Adipocyte (in vitro differentiated cells): Measurements from ENCODE around the gene CDK6.

Source experiments
- DNase-seq: peaks from one replicate; pipeline ENCODE4 v3.0.0-alpha.2; 2015; ENCODE audit warnings: low read depth
- H3K27me3 ChIP-seq: replicated peaks from 2 replicates; pipeline ENCODE4 v1.7.0; 2013; ENCODE audit warnings: mild to moderate bottlenecking, low read length, moderate library complexity; ENCODE audit not compliant: control insufficient read depth, insufficient read depth
- H3K36me3 ChIP-seq: 2 replicates; pipeline ENCODE4 v1.7.0; 2013; ENCODE audit warnings: low read length, mild to moderate bottlenecking, moderate library complexity; ENCODE audit not compliant: control insufficient read depth, insufficient read depth, severe bottlenecking
- H3K4me1 ChIP-seq: 2 replicates; pipeline ENCODE4 v1.7.0; 2013; ENCODE audit warnings: mild to moderate bottlenecking, low read length, moderate library complexity; ENCODE audit not compliant: control insufficient read depth, insufficient read depth
- H3K4me3 ChIP-seq: 2 replicates; pipeline ENCODE4 v1.7.0; 2013; ENCODE audit warnings: mild to moderate bottlenecking, low read length, moderate library complexity
- H3K9ac ChIP-seq: 2 replicates; pipeline ENCODE4 v1.7.0; 2013; ENCODE audit warnings: mild to moderate bottlenecking, low read length, moderate library complexity
- H3K9me3 ChIP-seq: 2 replicates; pipeline ENCODE4 v1.7.0; 2013; ENCODE audit warnings: mild to moderate bottlenecking, low read length, moderate library complexity; ENCODE audit not compliant: control insufficient read depth

CDK6 gene

DNA sequence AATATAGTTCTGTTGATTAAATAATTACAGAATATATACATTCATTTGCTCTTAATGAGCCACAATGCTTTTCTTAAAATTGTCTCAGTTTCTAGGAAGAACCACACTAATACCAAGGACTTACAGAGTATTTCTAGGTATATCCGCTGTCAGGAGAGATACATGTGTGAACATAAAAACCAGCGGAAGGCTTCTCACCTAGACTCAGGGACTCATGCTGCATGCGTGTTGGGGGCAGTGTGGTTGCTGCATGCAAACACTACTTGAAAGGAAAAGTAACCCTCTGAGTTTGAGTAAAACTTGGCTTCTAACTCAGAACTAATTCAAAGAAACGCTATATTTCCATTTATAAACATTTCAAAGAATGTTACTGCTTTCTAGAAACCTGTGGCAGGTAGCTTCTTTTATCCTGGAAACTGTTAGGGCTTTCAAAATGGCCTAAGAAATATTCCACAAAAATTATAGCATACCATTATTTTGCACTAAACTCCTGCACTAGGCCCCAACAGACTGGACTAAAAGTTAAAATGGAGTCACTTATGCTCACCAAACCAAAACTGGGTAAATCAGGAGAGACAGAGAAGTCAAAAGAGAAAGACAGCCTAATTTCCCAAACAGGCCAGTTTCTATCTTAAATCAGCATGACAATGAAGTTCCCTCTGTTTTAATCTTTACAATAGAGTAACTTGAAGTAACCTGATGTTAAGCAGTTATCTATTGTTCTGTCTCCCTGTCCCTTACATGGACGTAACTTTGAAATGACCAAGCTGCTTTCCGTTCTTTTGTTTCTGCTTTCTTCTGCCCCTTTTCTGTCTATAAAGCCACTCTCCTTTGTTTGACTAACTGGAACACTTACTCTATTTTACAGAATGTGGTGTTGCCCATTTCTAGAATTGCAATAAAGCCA lies 151.0 kb downstream of the CDK6 start:
- no peaks in the 10 kb centered on the region for H3K36me3 ChIP-seq
- H3K4me3 ChIP-seq: no peak overlapping the region
- H3K4me1 ChIP-seq: peaks cover 31% of the 10 kb centered on the region
- H3K27me3 ChIP-seq: no peaks in the 10 kb centered on the region
- DNase-seq: no peak
- no peak overlapping the region for H3K9ac ChIP-seq
- H3K9me3 ChIP-seq: no peaks in the 10 kb centered on the region

DNA sequence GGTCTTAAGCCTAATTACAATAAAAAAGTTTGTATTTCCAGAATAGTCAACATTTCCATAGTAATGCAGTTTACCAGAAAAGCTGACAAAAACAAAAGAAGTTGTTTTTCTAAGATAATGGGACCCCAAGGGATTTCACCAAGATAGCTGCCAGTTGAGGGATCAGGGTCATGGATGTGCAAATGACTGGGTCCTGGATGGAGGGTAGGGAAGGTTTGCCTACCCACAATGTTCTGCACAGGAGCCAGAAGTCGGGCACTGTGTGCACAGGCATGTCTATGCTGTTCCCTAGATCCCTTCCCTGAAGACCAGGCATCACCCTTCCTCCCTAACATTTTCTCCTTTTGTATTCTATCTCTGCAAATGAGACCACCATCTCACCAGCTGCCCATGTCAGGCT lies 152.1 kb downstream of the CDK6 start:
- H3K9me3 ChIP-seq: no peaks in the 10 kb centered on the region
- H3K9ac ChIP-seq: no peak overlapping the region
- DNase-seq: no peak
- H3K4me3 ChIP-seq: no peak overlapping the region
- H3K27me3 ChIP-seq: no peaks in the 10 kb centered on the region
- no peaks in the 10 kb centered on the region for H3K36me3 ChIP-seq
- H3K4me1 ChIP-seq: peaks cover 31% of the 10 kb centered on the region

DNA sequence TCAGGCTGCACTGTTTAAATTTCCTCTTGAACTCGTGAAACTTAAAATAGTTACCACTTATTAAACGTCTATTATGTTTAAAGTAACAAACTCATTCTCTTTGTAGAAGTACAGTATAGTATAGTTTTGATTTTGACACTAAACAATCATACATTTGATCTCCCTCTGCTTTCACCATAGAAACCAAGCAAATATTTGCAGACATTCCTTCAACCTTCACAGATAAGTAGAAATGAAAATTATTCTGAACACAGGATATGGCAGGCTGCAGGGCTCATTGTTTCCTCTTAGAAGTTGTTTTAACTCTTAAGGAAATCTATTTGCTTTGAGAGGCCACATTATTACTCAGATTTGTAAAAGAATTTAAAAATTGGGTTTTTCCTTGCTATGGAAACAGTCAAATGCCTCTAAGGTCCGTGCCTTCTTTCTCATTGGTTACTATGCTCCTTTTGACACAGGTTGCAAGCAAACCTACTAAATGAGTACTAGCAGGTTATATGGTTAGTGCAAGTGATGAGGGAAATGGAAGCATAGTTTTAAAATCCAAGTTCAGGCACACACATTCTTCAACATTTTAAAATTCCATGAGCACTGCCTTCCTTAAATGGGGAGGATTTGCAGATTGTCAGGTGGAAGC lies 153.4 kb downstream of the CDK6 start:
- Histone ChIP-seq H3K9ac (peak overlapping the region; percentile 46), H3K36me3 (no peaks in the 10 kb centered on the region), H3K4me3 (no peak overlapping the region), H3K9me3 (no peaks in the 10 kb centered on the region), H3K27me3 (no peaks in the 10 kb centered on the region), H3K4me1 (peaks cover 31% of the 10 kb centered on the region)
- peak; percentile 53 for DNase-seq

DNA sequence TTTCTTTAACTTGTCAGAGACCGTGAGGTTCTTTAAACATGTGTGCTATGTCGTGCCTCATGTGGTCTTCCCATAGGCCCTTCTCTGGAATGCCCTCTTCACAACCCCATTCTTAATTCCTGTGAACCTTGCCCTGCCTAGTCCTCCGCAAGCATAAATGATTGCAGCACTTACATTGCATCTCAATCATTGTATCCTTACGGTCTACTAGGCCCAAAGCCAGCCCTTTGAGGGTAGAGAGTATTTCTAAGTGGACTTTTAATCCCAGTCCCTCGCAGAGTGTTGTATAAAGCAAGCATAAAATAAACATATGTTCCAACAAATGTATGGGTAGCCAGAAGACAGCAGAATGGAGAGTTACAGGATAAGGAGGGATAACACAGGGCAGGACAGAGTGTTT lies 154.0 kb downstream of the CDK6 start:
- peak overlapping the region; percentile 52 for H3K9ac ChIP-seq
- H3K36me3 ChIP-seq: no peaks in the 10 kb centered on the region
- no peak overlapping the region for H3K4me3 ChIP-seq
- peak; percentile 25 for DNase-seq
- H3K4me1 ChIP-seq: peaks cover 31% of the 10 kb centered on the region
- no peaks in the 10 kb centered on the region for H3K27me3 ChIP-seq
- H3K9me3 ChIP-seq: no peaks in the 10 kb centered on the region

DNA sequence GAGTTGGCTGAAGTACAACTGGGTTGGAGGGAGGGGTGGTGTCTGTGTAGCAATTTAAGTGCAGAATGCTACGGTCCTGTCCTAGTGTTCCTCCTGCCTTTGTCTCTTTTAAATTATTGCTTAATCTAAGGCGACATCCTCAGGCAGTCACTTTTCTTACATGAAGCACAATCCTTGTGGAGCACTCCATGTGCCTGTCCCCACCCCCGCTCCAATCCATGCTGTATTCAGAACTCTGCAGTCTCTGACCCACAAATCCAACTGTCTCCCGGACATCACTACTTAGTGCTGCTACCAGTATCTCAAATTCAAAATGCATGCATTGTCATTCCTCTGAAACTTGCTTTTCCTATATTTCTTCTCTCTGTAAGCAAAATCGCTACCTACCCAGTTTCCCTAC lies 154.7 kb downstream of the CDK6 start:
- H3K9ac ChIP-seq: peak overlapping the region; percentile 52
- peaks cover 31% of the 10 kb centered on the region for H3K4me1 ChIP-seq
- DNase-seq: no peak
- no peak overlapping the region for H3K4me3 ChIP-seq
- H3K36me3 ChIP-seq: no peaks in the 10 kb centered on the region
- no peaks in the 10 kb centered on the region for H3K27me3 ChIP-seq
- no peaks in the 10 kb centered on the region for H3K9me3 ChIP-seq

DNA sequence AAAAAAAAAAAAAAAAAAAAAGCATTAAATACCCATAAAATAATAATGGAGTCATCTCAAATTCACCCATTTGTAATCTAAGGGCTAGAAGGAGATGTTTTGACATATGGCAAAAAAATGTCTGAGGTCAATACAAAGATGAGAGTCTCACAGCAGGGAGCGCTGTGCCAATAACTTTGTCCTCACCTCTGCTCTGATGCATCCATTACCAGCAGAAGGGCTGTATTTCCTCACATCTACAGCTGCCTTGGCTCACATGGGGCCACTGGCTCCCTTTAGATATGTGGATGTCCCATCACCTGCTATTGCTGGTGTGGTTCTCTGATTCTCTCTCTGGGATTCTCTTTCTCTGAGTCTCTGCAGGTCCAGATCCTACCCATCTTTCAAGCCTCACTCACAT lies 155.9 kb downstream of the CDK6 start:
- no peak overlapping the region for H3K4me3 ChIP-seq
- H3K27me3 ChIP-seq: no peaks in the 10 kb centered on the region
- H3K9me3 ChIP-seq: no peaks in the 10 kb centered on the region
- no peaks in the 10 kb centered on the region for H3K36me3 ChIP-seq
- H3K4me1 ChIP-seq: peaks cover 31% of the 10 kb centered on the region
- DNase-seq: no peak
- H3K9ac ChIP-seq: no peak overlapping the region

DNA sequence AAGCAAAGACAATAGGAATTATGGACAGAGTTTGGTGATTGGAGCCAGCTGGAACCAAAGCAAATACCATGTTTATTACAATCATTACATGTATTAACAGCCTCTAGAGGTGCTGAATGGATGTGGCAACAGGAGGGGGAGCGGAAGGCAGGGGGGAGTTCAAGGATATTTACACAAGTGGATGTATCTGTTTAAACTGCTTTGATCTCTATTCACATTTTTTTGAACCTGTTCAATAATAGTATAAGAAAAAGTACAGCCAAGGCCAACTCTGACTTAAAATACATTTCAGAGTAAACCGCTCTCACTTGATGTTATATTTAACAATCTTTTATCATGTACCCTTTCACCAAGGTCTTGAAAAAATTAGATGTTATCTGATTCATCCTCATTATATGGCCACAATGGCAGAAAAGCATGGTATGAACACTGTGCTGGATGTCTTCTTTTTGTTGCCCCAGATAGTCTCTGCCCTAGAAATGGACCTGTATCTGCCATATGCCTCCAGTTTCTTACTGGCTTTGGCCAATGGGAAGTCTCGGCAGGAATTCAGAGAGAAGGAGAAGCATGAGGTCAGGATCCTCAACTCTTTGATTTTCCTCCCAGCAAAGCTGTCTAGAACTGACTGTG lies 158.0 kb downstream of the CDK6 start:
- no peaks in the 10 kb centered on the region for H3K27me3 ChIP-seq
- DNase-seq: no peak
- peaks cover 28% of the 10 kb centered on the region for H3K4me1 ChIP-seq
- no peaks in the 10 kb centered on the region for H3K36me3 ChIP-seq
- no peak overlapping the region for H3K4me3 ChIP-seq
- H3K9ac ChIP-seq: no peak overlapping the region
- H3K9me3 ChIP-seq: no peaks in the 10 kb centered on the region

DNA sequence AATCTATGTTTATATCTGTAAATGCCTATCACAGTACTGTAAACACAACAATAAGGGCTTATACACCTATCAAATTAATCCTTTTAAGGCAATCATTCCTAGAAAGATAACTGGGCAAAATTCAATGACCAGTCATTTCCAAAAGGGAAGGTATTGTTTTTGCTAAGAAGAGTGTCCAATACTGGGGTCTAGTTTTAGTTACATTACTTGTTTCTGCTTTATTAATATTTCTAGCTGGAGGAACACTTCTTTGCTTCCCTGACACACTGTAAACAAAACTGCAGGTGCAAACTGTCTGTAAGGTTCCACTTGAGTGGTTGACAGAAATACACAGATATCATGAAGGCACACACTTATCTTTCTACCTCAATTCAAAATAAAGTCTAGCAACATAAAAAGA lies 162.0 kb downstream of the CDK6 start:
- DNase-seq: no peak
- no peak overlapping the region for H3K9ac ChIP-seq

DNA sequence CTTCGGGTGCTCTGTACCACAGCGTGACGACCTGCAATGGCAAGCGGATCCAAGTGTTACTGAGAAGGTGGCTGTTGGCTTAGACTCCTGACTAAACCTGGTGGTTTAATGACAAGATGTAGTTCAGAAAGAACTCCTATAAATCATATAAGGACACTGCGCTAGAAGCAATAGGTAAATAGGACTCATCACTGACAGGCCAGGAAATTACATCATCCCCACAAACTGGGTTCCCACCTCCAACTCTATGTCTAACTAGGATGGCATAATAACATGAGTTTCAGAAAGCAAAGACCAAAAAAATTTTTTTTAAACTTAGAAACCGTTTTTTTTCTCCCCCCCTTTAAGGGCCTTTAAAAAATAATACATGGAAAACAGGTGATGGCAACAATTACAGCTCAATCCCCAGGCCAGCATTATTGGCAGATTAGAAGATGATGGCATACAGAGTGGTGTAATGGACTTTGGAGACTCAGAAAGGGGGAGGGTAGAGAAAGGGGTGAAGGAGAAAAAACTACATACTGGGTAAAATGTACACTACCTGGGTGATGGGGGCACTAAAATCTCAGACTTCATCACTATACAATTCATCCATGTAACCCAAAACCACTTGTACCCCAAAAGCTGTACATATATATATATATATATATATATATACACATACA lies 164.7 kb downstream of the CDK6 start:
- Histone ChIP-seq H3K9ac (no peak overlapping the region), H3K27me3 (no peaks in the 10 kb centered on the region), H3K4me3 (no peak overlapping the region), H3K36me3 (peaks cover 5% of the 10 kb centered on the region), H3K4me1 (peaks cover 16% of the 10 kb centered on the region), H3K9me3 (no peaks in the 10 kb centered on the region)
- no peak for DNase-seq

More for the DNA sequence above, 162.0 kb downstream of the CDK6 start:
- Histone ChIP-seq H3K4me3 (no peak overlapping the region), H3K9me3 (no peaks in the 10 kb centered on the region), H3K36me3 (peaks cover 5% of the 10 kb centered on the region), H3K4me1 (peaks cover 9% of the 10 kb centered on the region), H3K27me3 (no peaks in the 10 kb centered on the region)

DNA sequence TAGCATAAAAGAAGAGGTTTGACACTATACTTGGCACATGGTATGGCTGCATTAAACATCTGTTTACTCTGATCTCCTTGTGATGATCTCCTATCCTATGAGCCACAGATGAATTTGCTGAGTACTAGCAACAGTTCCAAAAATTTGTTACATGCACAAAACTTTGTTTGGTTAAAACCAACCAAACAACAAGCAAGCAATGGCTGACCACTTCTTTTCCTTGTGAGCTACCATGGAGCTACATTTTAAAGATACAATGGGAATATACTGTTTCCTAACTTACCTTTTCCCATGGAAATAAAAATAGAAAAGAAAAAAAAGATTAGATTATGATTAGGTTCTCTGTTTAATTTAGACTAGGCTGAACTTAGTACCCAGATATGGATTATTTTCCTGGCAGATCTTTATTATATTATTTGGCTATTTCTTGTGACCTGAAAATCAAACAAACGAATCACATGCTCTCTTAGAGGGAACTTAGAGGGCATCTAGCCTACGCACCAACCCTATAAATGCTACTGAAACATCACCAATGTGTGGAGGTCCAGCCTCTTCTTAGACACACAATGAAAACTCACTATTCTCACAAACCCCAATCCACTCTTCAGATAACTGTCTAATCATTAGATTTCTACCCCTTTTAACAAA lies 166.0 kb downstream of the CDK6 start:
- no peak for DNase-seq
- peaks cover 16% of the 10 kb centered on the region for H3K4me1 ChIP-seq
- no peaks in the 10 kb centered on the region for H3K9me3 ChIP-seq
- H3K4me3 ChIP-seq: no peak overlapping the region
- H3K36me3 ChIP-seq: peaks cover 5% of the 10 kb centered on the region
- no peaks in the 10 kb centered on the region for H3K27me3 ChIP-seq
- H3K9ac ChIP-seq: no peak overlapping the region
